Activated naive CD4-positive, alpha-beta T cell treated with anti-CD3 and anti-CD28 coated beads for 36 hours (primary cell): ENCODE data around the gene MRPL53. TPM values are rescaled to one million over a fixed set of nuclear protein-coding genes. Genes with fewer than 3 reads are reported as not detected.
A peak's percentile ranks its signal among the peaks of the same experiment; 100 is the strongest.
"Not testable (repeated sequence)": the region's sequence is repeated elsewhere in the genome, so short reads cannot be mapped to it uniquely, and the experiment has no call there.

Source experiments
- CTCF ChIA-PET: fragments of 350-600 bp; sonication (Branson Sonifier 250); formaldehyde crosslinking; loops from one replicate; lab custom pipeline; 2021; ENCODE audit warnings: antibody characterized with exemption; lab: Charles Lee
- DNase-seq: peaks from one replicate; pipeline ENCODE4 v3.0.0-alpha.2; 2020
- H3K27ac Mint-ChIP-seq: one replicate; pipeline ENCODE4 v1.8.0; 2021; ENCODE audit warnings: mild to moderate bottlenecking, mixed read lengths
- H3K27me3 Mint-ChIP-seq: one replicate; pipeline ENCODE4 v1.8.0; 2021; ENCODE audit warnings: low read depth, mixed read lengths
- H3K36me3 Mint-ChIP-seq: one replicate; pipeline ENCODE4 v1.8.0; 2021; ENCODE audit warnings: low read depth, mixed read lengths
- H3K4me1 Mint-ChIP-seq: one replicate; pipeline ENCODE4 v1.8.0; 2021; ENCODE audit warnings: low read depth, mixed read lengths
- H3K4me3 Mint-ChIP-seq: one replicate; pipeline ENCODE4 v1.8.0; 2021; ENCODE audit warnings: mild to moderate bottlenecking, moderate library complexity, mixed read lengths
- H3K9me3 Mint-ChIP-seq: one replicate; pipeline ENCODE4 v1.8.0; 2021; ENCODE audit warnings: mixed read lengths
- intact Hi-C: fragments of 100-400 bp; cut with micrococcal nuclease; formaldehyde crosslinking; loops from one replicate; pipeline ENCODE4 v1.15.1; 2023
- total RNA-seq, 2 experiments: library from RNA; stranded (reverse); gene quantifications; one replicate each; pipeline ENCODE4 v1.2.3, GENCODE V29; 2021

MRPL53 gene
- total RNA-seq, 2 experiments from 2014 or later: 112 to 117 TPM

GRCh38 chr2:74457129-74457548, 15.3 kb downstream of the MRPL53 start:
- CTCF ChIA-PET: interaction anchor here (1.1 to 2.7 kb wide), 3 partner anchors 10 to 131 kb away, joined by 3 to 6 read pairs (median 5); partner anchors contain the start of genes CCDC142 and TTC31
- intact Hi-C loops: loop anchor here (1.0 to 10.0 kb wide), 7 partner anchors 205 to 1342 kb away; partner anchors contain the start of genes CCT7, DGUOK, HK2 and PRADC1
- Mint-ChIP-seq H3K4me1 (peaks cover 47% of the 10 kb centered on the region), H3K4me3 (peak overlapping the region; percentile 92), H3K9me3 (no peaks in the 10 kb centered on the region), H3K27me3 (no peaks in the 10 kb centered on the region), H3K27ac (peak overlapping the region; percentile 99), H3K36me3 (peaks cover 9% of the 10 kb centered on the region)
- no peak for DNase-seq

DNA sequence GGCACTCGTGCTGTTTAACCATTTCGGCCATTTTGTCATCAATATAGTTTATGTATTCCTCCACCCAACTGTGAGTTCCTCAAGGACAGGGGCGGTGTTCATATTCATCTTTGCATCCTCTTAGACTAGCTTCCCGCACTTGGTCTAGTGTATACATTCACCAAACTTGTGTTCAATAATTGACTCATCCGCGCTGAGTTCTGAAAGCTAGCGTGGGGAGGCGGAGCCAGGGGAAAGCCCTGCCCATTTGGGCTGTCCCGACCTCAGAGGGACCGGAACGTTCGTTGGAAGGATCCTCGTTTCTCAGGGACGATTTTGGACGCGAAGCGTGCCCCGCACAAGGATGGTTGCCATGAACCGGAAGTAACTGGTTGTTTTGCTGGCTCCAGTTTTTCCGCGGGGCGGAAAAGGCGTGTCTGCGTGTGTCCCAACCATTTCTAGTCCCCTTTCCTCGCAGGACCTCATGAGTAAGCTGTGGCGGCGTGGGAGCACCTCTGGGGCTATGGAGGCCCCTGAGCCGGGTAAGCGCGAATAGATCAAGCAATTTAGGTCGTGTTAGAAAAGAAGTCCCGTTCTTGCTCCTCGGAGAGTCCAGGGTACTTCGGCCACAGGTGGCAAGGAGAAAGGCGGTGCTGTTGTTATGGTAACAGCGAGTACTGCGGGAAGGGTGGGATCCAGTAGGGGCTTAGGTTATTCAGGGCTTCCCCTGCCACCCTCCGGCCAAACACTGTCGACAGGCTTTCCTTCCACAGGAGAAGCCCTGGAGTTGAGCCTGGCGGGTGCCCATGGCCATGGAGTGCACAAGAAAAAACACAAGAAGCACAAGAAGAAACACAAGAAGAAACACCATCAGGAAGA, 17.6 kb downstream of the MRPL53 start, which contains the start of gene INO80B:
TSS of gene INO80B (plus strand) at position 434 of the 858 bp plus-strand sequence. CDS start at position 464, 30 bp downstream.
- intact Hi-C loops: loop anchor here (1.0 to 10.0 kb wide), 15 partner anchors 10 to 1340 kb away; partner anchors contain the start of genes ALMS1, AUP1, C2orf81 and CCT7
- H3K27ac Mint-ChIP-seq: peak within 1 kb of the TSS; percentile 99
- H3K9me3 Mint-ChIP-seq: no peaks in the 10 kb centered on the region
- H3K4me3 Mint-ChIP-seq: peak within 1 kb of the TSS; percentile 92
- CTCF ChIA-PET: interaction anchor here (0.6 to 2.7 kb wide), 10 partner anchors 11 to 205 kb away, joined by 3 to 10 read pairs (median 4); partner anchors contain the start of genes CCDC142 and TTC31
- peaks cover 43% of the 10 kb centered on the region for H3K4me1 Mint-ChIP-seq
- DNase-seq: peak; percentile 99
- no peaks in the 10 kb centered on the region for H3K27me3 Mint-ChIP-seq
- H3K36me3 Mint-ChIP-seq: peaks cover 8% of the 10 kb centered on the region

DNA sequence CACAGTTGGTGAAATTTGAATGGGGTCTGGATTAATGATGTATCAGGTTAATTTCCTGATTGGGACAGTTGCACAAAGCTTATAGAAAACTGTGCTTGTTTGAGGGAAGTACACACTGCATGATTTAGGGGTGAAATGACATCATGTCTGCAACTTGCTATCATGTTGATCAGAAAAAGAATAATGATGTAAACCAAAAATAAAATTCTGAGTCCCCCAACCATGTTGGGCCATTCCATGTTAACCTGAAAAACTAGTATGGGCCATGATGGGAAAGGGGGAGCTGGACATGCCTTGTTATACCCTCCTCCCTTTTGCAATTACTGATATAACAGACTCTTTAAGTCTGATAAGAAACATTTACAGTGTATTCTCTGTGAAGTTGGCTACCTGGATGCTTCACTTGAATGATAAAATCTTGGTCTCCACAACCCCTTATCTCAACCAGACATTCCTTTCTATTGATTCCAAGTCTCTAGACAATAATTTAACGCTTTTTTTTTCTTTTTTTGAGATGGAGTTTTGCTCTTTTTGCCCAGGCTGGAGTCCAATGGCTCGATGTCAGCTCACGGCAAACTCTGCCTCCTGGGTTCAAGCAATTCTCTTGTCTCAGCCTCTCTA, 21.8 kb downstream of the MRPL53 start:
- intact Hi-C loops: loop anchor here (10.0 kb wide), 1 partner anchor 1336 kb away; the partner anchor contains the start of gene RAB11FIP5
- Mint-ChIP-seq H3K4me1 (peaks cover 20% of the 10 kb centered on the region), H3K4me3 (no peak overlapping the region), H3K36me3 (no peaks in the 10 kb centered on the region), H3K27me3 (no peaks in the 10 kb centered on the region), H3K9me3 (no peaks in the 10 kb centered on the region), H3K27ac (no peak overlapping the region)
- CTCF ChIA-PET: no interaction called here
- DNase-seq: no peak

DNA sequence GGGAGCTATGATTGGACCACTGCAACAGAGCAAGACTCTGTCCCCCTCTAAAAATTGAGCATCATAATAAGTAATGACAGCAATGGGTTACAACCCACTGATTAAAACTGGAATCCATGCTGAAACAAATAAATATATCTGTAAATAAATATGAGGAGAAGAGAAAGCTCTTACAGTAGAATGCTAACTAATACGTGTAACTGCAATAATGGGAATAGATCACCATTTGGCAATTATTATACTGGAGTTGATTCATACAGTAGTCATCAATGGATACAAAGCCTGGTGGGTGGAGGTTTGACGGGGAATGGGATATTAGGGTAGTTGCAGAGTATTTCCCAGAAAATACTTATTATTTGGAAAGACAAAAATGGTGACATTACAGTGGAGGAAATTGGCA, 23.7 kb downstream of the MRPL53 start:
- Mint-ChIP-seq H3K27ac (no peak overlapping the region), H3K4me1 (peaks cover 7% of the 10 kb centered on the region), H3K9me3 (no peaks in the 10 kb centered on the region), H3K27me3 (peaks cover 4% of the 10 kb centered on the region), H3K4me3 (no peak overlapping the region), H3K36me3 (no peaks in the 10 kb centered on the region)
- no peak for DNase-seq
- intact Hi-C loops: no loop called here
- CTCF ChIA-PET: no interaction called here

- Mint-ChIP-seq H3K9me3 (no peaks in the 10 kb centered on the region), H3K4me1 (peaks cover 1% of the 10 kb centered on the region), H3K27ac (no peak overlapping the region), H3K4me3 (no peak overlapping the region), H3K36me3 (no peaks in the 10 kb centered on the region), H3K27me3 (peaks cover 8% of the 10 kb centered on the region)
- intact Hi-C loops: no loop called here
- CTCF ChIA-PET: no interaction called here
- DNase-seq: no peak
Observed at GRCh38 chr2:74447230-74447999, 25.1 kb downstream of the MRPL53 start.

- CTCF ChIA-PET: interaction anchor here (1.1 kb wide), 1 partner anchor 10 kb away, joined by 3 read pairs; the partner anchor contains the start of gene INO80B
- Mint-ChIP-seq H3K27ac (no peak overlapping the region), H3K9me3 (no peaks in the 10 kb centered on the region), H3K36me3 (no peaks in the 10 kb centered on the region), H3K4me3 (no peak overlapping the region), H3K4me1 (peaks cover 15% of the 10 kb centered on the region), H3K27me3 (peaks cover 22% of the 10 kb centered on the region)
- DNase-seq: no peak
- intact Hi-C loops: no loop called here
Observed at GRCh38 chr2:74444498-74445318, 27.8 kb downstream of the MRPL53 start.

DNA sequence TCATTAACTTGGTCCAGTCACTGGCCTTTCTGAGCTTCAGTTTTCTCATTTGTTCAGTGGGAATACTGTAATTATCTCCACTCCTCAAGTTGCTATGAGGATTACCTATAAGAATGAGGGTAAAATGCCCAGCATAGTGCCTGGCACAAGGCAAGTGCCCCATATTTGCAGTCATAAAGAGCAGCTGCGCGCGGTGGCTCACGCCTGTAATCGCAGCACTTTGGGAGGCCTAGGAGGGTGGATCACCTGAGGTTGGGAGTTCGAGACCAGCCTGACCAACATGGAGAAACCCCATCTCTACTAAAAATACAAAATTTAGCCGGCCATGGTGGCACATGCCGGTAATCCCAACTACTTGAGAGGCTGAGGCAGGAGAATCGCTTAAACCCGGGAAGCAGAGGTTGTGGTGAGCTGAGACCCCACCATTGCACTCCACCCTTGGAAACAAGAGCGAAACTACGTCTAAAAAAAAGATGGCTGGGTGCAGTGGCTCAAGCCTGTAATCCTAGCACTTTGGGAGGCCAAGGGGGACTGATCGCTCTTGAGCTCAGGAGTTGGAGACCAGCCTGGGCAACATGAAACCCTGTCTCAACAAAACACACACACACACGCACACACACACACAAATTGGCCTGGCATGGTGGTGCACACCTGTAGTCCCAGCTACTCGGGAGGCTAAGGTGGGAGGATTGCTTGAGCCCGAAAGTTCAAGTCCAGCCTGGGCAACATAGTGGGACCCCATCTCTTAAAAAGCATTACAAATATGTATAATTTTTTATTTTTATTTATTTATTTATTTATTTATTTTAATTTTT, 29.8 kb downstream of the MRPL53 start:
- CTCF ChIA-PET: interaction anchor here (0.6 to 0.7 kb wide), 2 partner anchors 12 to 147 kb away, joined by 3 read pairs; partner anchors contain the start of gene INO80B
- H3K27ac Mint-ChIP-seq, H3K36me3 Mint-ChIP-seq, intact Hi-C loops, DNase-seq, H3K9me3 Mint-ChIP-seq: not testable (repeated sequence)
- Mint-ChIP-seq H3K4me1 (peaks cover 15% of the 10 kb centered on the region), H3K27me3 (peaks cover 37% of the 10 kb centered on the region), H3K4me3 (peak overlapping the region; percentile 59)

GRCh38 chr2:74441690-74442482, 30.6 kb downstream of the MRPL53 start, which contains the start of gene RTKN:
TSS of gene RTKN (minus strand) at chr2:74441937. CDS start at chr2:74441816, 121 bp downstream.
- no peak within 1 kb of the TSS for H3K27ac Mint-ChIP-seq
- peak; percentile 68 for DNase-seq
- no peaks in the 10 kb centered on the region for H3K9me3 Mint-ChIP-seq
- intact Hi-C loops: loop anchor here (1.0 kb wide), 1 partner anchor 38 kb away; no protein-coding TSS in a partner anchor
- CTCF ChIA-PET: interaction anchor here (0.5 to 0.7 kb wide), 2 partner anchors 13 to 145 kb away, joined by 3 to 5 read pairs; partner anchors contain the start of gene INO80B
- H3K4me3 Mint-ChIP-seq: peak within 1 kb of the TSS; percentile 59
- H3K4me1 Mint-ChIP-seq: peaks cover 15% of the 10 kb centered on the region
- H3K36me3 Mint-ChIP-seq: no peaks in the 10 kb centered on the region
- H3K27me3 Mint-ChIP-seq: peaks cover 37% of the 10 kb centered on the region

DNA sequence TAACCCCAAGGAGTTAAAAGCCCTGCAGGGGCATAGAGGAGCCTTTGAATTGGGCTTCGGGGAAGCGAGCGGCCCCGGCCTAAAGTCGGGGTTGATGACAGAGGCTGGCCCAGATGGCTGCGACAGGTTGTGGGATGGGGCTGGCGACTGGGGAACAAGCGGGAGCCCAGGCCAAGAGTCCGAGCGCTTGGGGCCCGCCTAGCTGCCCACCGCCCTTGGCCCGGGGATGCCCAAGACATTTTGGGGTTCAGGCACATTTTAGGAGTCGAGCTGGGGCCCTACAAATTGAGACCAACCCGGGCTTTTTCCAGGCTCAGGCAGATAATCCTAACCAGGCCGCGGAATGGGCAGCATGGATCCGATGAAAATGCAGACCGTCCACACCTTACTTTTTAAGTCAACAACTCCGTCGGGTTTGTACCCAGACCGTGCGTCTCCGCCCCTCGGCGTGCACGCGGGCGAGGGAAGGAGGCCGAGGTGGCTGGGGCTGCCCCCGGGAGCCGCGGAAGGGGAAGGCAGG, 31.2 kb downstream of the MRPL53 start:
- Mint-ChIP-seq H3K27ac (no peak overlapping the region), H3K36me3 (no peaks in the 10 kb centered on the region), H3K4me1 (peaks cover 15% of the 10 kb centered on the region), H3K4me3 (peak overlapping the region; percentile 57), H3K27me3 (peaks cover 37% of the 10 kb centered on the region), H3K9me3 (no peaks in the 10 kb centered on the region)
- no peak for DNase-seq
- intact Hi-C loops: loop anchor here (1.0 kb wide), 1 partner anchor 39 kb away; no protein-coding TSS in a partner anchor
- CTCF ChIA-PET: no interaction called here
